HL-60 (cell line): ENCODE data around the gene CSNK1D.

Source experiments
- DNase-seq, 2 experiments: peaks; one replicate each; pipeline ENCODE4 v3.0.0-alpha.2; 2010 to 2020; ENCODE audit warnings: low read depth in 1 of 2, low spot score in 1 of 2
- H3K27ac ChIP-seq: fragments of 250-450 bp; sonication (Bioruptor Pico); replicated peaks from 2 replicates; pipeline ENCODE4 v1.5.1; 2020; ENCODE audit warnings: mild to moderate bottlenecking, moderate library complexity
- H3K27me3 ChIP-seq: fragments of 250-450 bp; sonication (Bioruptor Pico); 2 replicates; pipeline ENCODE4 v1.5.1; 2021; ENCODE audit warnings: mild to moderate bottlenecking, moderate library complexity; ENCODE audit not compliant: insufficient read depth, poor library complexity, severe bottlenecking
- H3K4me3 ChIP-seq: replicated peaks from 2 replicates; pipeline ENCODE4 v1.5.1; 2011; ENCODE audit warnings: mild to moderate bottlenecking, control low read depth, low read length; ENCODE audit not compliant: insufficient read depth
- GABPA ChIP-seq: IDR thresholded peaks from 2 replicates; pipeline ENCODE4 v1.6.1; 2012; ENCODE audit warnings: low read depth
- POLR2AphosphoS5 ChIP-seq: IDR thresholded peaks from 2 replicates; pipeline ENCODE4 v1.6.1; 2012; ENCODE audit warnings: low read depth
- SPI1 ChIP-seq: IDR thresholded peaks from 2 replicates; pipeline ENCODE4 v1.6.1; 2012; ENCODE audit warnings: low read depth, mild to moderate bottlenecking, borderline replicate concordance
- TF ChIP-seq, protein P1 (sequence below): IDR thresholded peaks from one replicate; pipeline ENCODE4 v1.5.1; 2011; ENCODE audit warnings: low read length, control low read depth, inconsistent platforms; ENCODE audit not compliant: insufficient read depth
- TF ChIP-seq, protein P2 (sequence below): IDR thresholded peaks from 2 replicates; pipeline ENCODE4 v1.6.1; 2012; ENCODE audit warnings: low read depth; ENCODE audit not compliant: insufficient replicate concordance

The CSNK1D gene

DNA sequence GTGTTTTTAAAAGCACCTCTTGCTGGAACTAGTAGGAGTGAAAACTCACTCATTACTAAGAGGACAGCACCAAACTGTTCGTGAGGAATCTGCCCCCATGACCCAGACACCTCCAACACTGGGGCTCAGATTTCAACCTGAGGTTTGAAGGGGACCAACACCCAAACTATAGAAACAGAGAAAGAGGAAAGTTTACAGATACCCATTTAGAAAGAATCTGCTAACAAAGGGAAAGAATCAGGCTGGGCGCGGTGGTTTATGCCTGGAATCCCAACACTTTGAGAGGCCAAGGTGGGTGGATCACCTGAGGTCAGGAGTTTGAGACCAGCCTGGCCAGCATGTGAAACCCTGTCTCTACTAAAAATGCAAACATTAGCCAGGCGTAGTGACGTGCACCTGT lies 3.4 kb upstream of the CSNK1D start:
- H3K27me3 ChIP-seq = no peaks in the 10 kb centered on the region
- DNase-seq = no peak
- H3K27ac ChIP-seq = no peak overlapping the region
- TF ChIP-seq POLR2AphosphoS5 (no peak), SPI1 (no peak), GABPA (no peak)
- TF ChIP-seq, protein P1, sequence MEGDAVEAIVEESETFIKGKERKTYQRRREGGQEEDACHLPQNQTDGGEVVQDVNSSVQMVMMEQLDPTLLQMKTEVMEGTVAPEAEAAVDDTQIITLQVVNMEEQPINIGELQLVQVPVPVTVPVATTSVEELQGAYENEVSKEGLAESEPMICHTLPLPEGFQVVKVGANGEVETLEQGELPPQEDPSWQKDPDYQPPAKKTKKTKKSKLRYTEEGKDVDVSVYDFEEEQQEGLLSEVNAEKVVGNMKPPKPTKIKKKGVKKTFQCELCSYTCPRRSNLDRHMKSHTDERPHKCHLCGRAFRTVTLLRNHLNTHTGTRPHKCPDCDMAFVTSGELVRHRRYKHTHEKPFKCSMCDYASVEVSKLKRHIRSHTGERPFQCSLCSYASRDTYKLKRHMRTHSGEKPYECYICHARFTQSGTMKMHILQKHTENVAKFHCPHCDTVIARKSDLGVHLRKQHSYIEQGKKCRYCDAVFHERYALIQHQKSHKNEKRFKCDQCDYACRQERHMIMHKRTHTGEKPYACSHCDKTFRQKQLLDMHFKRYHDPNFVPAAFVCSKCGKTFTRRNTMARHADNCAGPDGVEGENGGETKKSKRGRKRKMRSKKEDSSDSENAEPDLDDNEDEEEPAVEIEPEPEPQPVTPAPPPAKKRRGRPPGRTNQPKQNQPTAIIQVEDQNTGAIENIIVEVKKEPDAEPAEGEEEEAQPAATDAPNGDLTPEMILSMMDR = no peak
- TF ChIP-seq, protein P2, sequence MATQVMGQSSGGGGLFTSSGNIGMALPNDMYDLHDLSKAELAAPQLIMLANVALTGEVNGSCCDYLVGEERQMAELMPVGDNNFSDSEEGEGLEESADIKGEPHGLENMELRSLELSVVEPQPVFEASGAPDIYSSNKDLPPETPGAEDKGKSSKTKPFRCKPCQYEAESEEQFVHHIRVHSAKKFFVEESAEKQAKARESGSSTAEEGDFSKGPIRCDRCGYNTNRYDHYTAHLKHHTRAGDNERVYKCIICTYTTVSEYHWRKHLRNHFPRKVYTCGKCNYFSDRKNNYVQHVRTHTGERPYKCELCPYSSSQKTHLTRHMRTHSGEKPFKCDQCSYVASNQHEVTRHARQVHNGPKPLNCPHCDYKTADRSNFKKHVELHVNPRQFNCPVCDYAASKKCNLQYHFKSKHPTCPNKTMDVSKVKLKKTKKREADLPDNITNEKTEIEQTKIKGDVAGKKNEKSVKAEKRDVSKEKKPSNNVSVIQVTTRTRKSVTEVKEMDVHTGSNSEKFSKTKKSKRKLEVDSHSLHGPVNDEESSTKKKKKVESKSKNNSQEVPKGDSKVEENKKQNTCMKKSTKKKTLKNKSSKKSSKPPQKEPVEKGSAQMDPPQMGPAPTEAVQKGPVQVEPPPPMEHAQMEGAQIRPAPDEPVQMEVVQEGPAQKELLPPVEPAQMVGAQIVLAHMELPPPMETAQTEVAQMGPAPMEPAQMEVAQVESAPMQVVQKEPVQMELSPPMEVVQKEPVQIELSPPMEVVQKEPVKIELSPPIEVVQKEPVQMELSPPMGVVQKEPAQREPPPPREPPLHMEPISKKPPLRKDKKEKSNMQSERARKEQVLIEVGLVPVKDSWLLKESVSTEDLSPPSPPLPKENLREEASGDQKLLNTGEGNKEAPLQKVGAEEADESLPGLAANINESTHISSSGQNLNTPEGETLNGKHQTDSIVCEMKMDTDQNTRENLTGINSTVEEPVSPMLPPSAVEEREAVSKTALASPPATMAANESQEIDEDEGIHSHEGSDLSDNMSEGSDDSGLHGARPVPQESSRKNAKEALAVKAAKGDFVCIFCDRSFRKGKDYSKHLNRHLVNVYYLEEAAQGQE = no peak
- no peak overlapping the region for H3K4me3 ChIP-seq

DNA sequence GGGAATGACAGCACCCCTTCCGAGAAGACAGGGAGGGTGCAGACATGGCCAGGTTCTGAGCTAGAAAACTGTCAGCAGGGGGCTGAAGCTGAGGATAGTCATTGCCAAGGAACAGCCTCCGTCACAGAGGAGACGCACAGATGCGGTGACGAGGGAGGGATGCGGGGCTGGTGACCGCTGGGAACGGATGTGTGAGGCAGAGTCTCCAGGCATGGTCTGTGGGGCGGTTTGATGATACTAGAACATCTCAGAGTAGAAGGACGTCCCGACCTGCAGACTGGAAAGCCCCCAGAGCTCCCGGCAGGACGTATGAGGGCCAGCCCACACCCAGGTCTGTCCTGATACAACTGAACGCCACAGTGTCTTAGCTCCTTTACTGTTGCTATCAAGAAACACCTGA lies 1.8 kb upstream of the CSNK1D start:
- no peaks in the 10 kb centered on the region for H3K27me3 ChIP-seq
- H3K27ac ChIP-seq = no peak overlapping the region
- no peak for DNase-seq
- no peak overlapping the region for H3K4me3 ChIP-seq
- TF ChIP-seq POLR2AphosphoS5 (no peak), SPI1 (no peak), GABPA (no peak)
- TF ChIP-seq, protein P2 = no peak
- TF ChIP-seq, protein P1 = no peak

DNA sequence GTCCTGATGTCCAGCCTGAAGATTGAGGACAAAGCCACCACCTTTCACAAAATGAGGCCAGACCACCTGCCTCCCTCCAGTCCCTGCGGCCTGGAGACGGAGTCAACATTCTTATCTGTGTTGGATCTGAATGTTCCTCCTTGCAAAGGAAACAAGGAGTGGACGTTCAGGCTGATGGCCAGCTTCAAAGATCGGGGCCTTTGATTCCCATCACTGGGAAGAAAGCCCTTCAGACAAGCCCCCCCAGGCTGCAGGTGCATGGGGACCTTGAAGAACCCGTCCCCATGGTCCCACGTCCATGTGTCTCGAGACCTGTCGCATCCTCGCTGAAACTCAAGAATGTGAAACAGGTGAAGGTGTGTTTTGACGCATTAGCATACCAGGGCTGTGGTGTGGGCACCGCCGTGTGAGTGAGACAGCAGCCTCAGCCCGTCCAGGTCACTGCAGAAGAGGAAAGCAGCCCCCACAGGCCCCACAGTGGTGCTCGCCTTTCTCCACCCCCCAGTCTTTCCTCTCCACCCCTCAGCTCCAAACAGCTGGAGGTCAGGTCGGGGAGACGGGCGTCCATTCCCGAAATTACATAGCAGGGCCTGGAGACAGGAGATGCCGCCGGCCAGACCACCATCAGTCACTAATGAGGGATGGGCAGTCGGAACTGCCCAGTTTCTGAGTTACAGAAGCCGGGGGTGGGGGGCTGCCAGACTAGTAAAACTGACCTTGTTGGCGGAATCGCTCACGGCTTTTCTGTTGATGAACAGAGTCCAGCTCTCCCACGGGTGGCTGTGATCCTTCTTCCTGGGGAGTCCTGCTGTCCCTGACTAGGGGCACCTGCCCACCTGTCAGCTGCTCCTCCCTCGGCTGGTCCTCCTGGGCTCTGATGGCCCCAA lies 877 bp upstream of the CSNK1D start:
- no peak for TF ChIP-seq POLR2AphosphoS5
- no peak for TF ChIP-seq GABPA
- TF ChIP-seq SPI1 = no peak
- TF ChIP-seq, protein P2 = no peak
- Histone ChIP-seq H3K27me3 (no peaks in the 10 kb centered on the region), H3K27ac (peak overlapping the region; percentile 99), H3K4me3 (no peak overlapping the region)
- no peak for DNase-seq
